Ectodermal cell (in vitro differentiated cells): ENCODE results near the gene OVOL2.

ENCODE experiments used
- H3K27ac ChIP-seq: 2 replicates; pipeline ENCODE4 v1.7.0; 2013; ENCODE audit warnings: mild to moderate bottlenecking, low read depth, low read length; ENCODE audit not compliant: insufficient read depth, poor library complexity, severe bottlenecking
- H3K27me3 ChIP-seq: 2 replicates; pipeline ENCODE4 v1.7.0; 2013; ENCODE audit warnings: mild to moderate bottlenecking, low read length; ENCODE audit not compliant: insufficient read depth, control insufficient read depth, poor library complexity, severe bottlenecking
- H3K36me3 ChIP-seq: one replicate; pipeline ENCODE4 v1.7.0; 2013; ENCODE audit warnings: low read length; ENCODE audit not compliant: control insufficient read depth, insufficient read depth
- H3K4me1 ChIP-seq: one replicate; pipeline ENCODE4 v1.7.0; 2013; ENCODE audit warnings: low read length; ENCODE audit not compliant: control insufficient read depth, insufficient read depth
- H3K4me3 ChIP-seq: 2 replicates; pipeline ENCODE4 v1.7.0; 2013; ENCODE audit warnings: low read depth, low read length, control low read depth; ENCODE audit not compliant: insufficient read depth
- H3K9me3 ChIP-seq: 2 replicates; pipeline ENCODE4 v1.7.0; 2013; ENCODE audit warnings: mild to moderate bottlenecking, low read length, moderate library complexity; ENCODE audit not compliant: control insufficient read depth
- WGBS, 2 experiments: methylation state at CpG; one replicate each; pipeline ENCODE4 v1.1.7; 2013; ENCODE audit warnings: missing lambda C conversion rate in 2 of 2; 5-methylcytosine and 5-hydroxymethylcytosine counted together

Gene OVOL2

DNA sequence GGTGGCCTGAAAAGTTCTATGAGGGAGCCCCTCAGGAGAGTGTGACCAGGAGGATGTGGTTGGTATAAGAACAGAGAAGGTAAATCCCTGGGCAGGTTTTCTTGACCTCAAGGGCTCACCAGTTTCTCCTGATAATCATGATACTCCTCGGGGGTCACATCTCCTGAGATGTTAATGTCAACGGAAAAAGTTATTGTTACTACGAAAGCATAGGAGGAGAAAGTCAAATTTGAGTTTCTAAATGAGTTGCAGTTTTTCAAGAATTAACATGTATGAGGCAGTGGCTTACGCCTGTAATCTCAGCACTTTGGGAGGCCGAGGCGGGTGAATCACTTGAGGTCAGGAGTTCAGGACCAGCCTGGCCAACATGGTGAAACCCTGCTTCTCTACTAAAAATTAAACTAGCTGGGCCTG is 65.5 kb downstream of the OVOL2 start:
- no peak overlapping the region for H3K4me3 ChIP-seq
- no peaks in the 10 kb centered on the region for H3K9me3 ChIP-seq
- H3K36me3 ChIP-seq, result peaks cover 4% of the 10 kb centered on the region
- peaks cover 4% of the 10 kb centered on the region for H3K4me1 ChIP-seq
- no peak overlapping the region for H3K27ac ChIP-seq
- 95% methylated on average over 6 of the region's 6 CpGs for WGBS, 2 experiments
- no peaks in the 10 kb centered on the region for H3K27me3 ChIP-seq

DNA sequence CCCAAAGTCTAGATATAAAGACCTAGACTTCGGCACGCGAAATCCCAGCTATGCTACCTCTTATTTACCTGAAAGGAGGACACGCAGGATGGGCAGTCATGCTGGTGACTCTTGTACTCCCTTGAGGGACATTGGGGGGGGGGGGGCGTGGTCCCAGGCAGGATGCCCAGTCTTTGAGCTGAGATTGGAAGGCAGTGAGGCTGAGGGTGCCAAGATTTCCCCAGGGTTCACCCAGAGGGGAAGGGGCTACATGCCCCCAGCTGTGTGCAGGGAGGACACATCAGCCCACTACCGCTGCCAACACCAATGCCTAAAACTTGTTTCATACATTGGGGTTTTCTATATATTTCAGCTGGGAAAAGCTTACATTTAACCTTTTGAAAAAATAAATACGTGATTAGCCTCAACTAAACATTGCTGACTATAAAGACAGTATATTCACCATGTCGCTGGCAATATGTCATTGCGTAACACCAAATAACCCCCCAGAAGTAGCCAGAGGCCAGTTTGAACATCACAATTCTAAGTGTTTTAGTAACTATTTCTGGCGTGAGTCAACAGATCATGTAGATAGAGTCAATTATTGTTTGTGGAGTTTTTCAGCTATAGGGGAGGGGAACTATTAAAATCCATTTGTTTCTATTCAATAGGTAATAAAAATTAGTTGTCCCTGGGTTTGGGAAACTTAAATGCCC is 67.3 kb downstream of the OVOL2 start:
- Histone ChIP-seq H3K9me3 (no peaks in the 10 kb centered on the region), H3K27ac (no peak overlapping the region), H3K4me3 (no peak overlapping the region), H3K27me3 (no peaks in the 10 kb centered on the region), H3K4me1 (no peaks in the 10 kb centered on the region), H3K36me3 (peaks cover 4% of the 10 kb centered on the region)
- 95 to 97% methylated on average over 9 to 10 of the region's 10 CpGs for WGBS, 2 experiments

DNA sequence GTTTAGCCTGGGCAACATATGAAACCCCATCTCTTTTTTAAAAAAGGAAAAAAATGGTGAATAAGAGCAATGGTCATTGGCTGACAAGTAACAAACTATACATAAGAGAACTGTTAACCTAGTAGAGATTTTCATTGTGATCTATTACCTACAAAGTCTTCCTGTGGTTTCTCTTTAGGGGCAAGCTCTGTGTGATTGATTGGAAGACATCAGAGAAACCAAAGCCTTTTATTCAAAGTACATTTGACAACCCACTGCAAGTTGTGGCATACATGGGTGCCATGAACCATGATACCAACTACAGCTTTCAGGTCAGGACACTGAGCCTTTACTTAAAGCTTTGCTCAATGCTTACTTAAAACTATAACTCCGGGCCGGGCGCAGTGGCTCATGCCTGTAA is 69.7 kb downstream of the OVOL2 start:
- whole genome bisulfite sequencing, 2 experiments, result 90 to 91% methylated on average over 3 of the region's 3 CpGs

GRCh38 chr20:17985388-17986018 is 72.2 kb downstream of the OVOL2 start:
- H3K27ac ChIP-seq, result no peak overlapping the region
- peaks cover 4% of the 10 kb centered on the region for H3K36me3 ChIP-seq
- WGBS, 2 experiments, result 89 to 94% methylated on average over 7 of the region's 7 CpGs
- H3K9me3 ChIP-seq, result no peaks in the 10 kb centered on the region
- H3K4me3 ChIP-seq, result no peak overlapping the region
- H3K27me3 ChIP-seq, result no peaks in the 10 kb centered on the region
- H3K4me1 ChIP-seq, result no peaks in the 10 kb centered on the region

More for the DNA sequence above, 69.7 kb downstream of the OVOL2 start:
- Histone ChIP-seq H3K36me3 (peaks cover 4% of the 10 kb centered on the region), H3K27ac (no peak overlapping the region), H3K4me1 (no peaks in the 10 kb centered on the region), H3K27me3 (no peaks in the 10 kb centered on the region), H3K9me3 (no peaks in the 10 kb centered on the region), H3K4me3 (no peak overlapping the region)

DNA sequence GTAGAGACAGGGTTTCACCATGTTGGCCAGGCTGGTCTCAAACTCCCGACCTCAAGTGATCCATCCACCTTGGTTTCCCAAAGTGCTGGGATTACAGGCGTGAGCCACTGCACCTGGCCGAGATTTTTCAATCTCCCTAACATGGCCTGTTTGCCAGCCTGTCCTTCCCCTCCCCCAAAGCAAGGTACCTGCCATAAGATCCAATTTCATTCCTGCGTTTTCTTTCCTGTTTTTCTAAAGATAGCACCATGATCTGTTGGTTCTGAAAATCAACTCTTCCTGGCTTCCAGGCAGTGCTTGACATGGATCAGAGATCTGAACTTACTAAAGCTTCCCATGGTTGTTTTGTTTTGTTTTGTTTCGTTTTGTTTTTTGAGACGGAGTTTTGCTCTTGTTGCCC is 81.4 kb downstream of the OVOL2 start:
- H3K36me3 ChIP-seq, result peaks cover 9% of the 10 kb centered on the region
- H3K27me3 ChIP-seq, result no peaks in the 10 kb centered on the region
- H3K9me3 ChIP-seq, result no peaks in the 10 kb centered on the region
- WGBS, 2 experiments, result 91 to 95% methylated on average over 6 of the region's 6 CpGs
- no peak overlapping the region for H3K4me3 ChIP-seq
- no peak overlapping the region for H3K27ac ChIP-seq
- H3K4me1 ChIP-seq, result peaks cover 5% of the 10 kb centered on the region
